ENCODE results near the gene HCRTR1. TPM values are rescaled to one million over a fixed set of nuclear protein-coding genes. Genes with fewer than 3 reads are reported as not detected.

Gene HCRTR1
- total and polyA plus RNA-seq, 8 donors: not detected

DNA sequence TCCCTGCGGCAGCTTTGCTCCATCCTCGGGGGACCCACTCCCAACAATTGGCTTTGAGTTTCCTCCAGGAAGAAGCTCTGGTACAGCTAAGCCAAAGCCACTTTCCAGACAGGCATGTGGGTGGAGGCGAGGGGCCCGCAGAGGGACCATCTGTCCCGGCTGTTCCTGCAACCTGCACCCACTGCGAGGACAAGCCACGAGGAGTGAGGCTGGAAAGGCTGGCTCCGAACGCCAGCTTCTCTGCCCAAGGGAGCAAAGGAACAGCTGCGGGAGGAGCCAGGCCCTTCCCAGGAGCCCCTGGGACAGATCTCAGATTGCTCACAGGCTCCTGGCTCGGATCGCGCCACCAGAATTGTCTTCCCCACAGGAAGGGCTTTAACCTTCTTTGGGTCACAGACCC is 55.5 kb downstream of the HCRTR1 start:
- Histone ChIP-seq H3K9me3 (no peaks in the 10 kb centered on the region), H3K27ac (peak overlapping the region in 3 of 5 donors; percentile 8 to 88 (median 55)), H3K4me1 (peaks cover 17 to 68% (median 44%) of the 10 kb centered on the region in 4 donors), H3K36me3 (peaks cover 0 to 14% (median 5%) of the 10 kb centered on the region in 4 donors), H3K27me3 (no peaks in the 10 kb centered on the region), H3K4me3 (no peak overlapping the region)
- peak in 1 of 2 donors; percentile 54 for DNase-seq
- intact Hi-C loops (cut with DNase I; ENCODE audit: low total_unique reads): loop anchor here (5.0 kb wide), 1 partner anchor 34 kb away; no protein-coding TSS in a partner anchor
- TF ChIP-seq POLR2A (IDR thresholded peaks at IDR 0.05) (no peak), EP300 (IDR thresholded peaks at IDR 0.05) (no peak)
- TF ChIP-seq, protein P1, sequence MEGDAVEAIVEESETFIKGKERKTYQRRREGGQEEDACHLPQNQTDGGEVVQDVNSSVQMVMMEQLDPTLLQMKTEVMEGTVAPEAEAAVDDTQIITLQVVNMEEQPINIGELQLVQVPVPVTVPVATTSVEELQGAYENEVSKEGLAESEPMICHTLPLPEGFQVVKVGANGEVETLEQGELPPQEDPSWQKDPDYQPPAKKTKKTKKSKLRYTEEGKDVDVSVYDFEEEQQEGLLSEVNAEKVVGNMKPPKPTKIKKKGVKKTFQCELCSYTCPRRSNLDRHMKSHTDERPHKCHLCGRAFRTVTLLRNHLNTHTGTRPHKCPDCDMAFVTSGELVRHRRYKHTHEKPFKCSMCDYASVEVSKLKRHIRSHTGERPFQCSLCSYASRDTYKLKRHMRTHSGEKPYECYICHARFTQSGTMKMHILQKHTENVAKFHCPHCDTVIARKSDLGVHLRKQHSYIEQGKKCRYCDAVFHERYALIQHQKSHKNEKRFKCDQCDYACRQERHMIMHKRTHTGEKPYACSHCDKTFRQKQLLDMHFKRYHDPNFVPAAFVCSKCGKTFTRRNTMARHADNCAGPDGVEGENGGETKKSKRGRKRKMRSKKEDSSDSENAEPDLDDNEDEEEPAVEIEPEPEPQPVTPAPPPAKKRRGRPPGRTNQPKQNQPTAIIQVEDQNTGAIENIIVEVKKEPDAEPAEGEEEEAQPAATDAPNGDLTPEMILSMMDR (IDR thresholded peaks at IDR 0.05): no peak
- WGBS, 5 donors: 64 to 86% (median 80%) methylated on average over 13 of the region's 13 CpGs

DNA sequence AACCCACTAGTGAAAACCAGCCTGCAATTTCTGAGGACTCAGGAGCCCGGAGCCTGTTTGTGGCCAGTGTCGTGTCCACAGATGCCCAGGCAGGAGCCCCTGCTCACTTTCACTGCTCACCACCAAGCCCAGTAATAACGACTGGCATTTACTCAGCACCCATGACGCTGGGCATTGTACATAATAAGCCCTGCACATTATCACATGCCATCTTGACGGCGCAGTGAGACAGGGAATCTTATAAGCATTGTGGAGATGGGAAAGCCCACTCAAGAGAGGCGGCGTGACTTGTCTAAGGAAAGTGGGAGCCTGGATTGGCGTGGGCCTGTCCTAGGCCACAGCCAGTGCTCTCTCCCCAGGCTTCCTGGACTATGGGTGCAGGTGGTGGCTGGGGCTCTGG is 55.9 kb downstream of the HCRTR1 start:
- TF ChIP-seq EP300 (IDR thresholded peaks at IDR 0.05) (no peak), POLR2AphosphoS5 (IDR thresholded peaks at IDR 0.05) (no peak), POLR2A (IDR thresholded peaks at IDR 0.05) (no peak)
- TF ChIP-seq, protein P1 (IDR thresholded peaks at IDR 0.05): no peak
- Histone ChIP-seq H3K36me3 (peaks cover 0 to 19% (median 5%) of the 10 kb centered on the region in 4 donors), H3K27me3 (no peaks in the 10 kb centered on the region), H3K27ac (peak overlapping the region in 2 of 5 donors; percentile 55 to 88), H3K4me3 (no peak overlapping the region), H3K4me1 (peaks cover 17 to 68% (median 42%) of the 10 kb centered on the region in 4 donors), H3K9me3 (no peaks in the 10 kb centered on the region)
- DNase-seq: no peak
- 81 to 93% (median 91%) methylated on average over 9 of the region's 9 CpGs for WGBS, 5 donors
- intact Hi-C loops (cut with DNase I; ENCODE audit: low total_unique reads): loop anchor here (5.0 kb wide), 1 partner anchor 34 kb away; no protein-coding TSS in a partner anchor

DNA sequence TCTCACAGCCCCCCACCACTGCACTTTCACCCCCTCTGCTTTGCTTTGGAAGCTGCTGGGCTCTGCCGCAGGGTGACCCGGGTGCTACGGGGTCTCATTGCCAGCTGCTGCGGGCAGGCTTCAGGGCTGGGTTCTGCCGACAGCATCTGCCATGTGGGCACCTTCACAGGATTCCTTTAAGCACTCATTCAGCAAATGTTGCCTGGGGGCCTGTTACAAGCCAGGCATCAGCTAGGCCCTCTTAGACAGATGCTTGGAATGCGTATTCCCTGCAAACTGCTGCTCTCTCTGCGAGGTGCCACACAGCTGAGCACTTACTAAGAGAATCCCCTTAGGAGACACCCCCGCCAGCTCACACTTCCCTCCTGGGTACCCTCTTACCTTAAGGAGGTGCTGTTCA is 57.1 kb downstream of the HCRTR1 start:
- Histone ChIP-seq H3K36me3 (peaks cover under 1 to 30% (median 10%) of the 10 kb centered on the region in 4 donors), H3K4me1 (peaks cover 12 to 58% (median 33%) of the 10 kb centered on the region in 4 donors)

DNA sequence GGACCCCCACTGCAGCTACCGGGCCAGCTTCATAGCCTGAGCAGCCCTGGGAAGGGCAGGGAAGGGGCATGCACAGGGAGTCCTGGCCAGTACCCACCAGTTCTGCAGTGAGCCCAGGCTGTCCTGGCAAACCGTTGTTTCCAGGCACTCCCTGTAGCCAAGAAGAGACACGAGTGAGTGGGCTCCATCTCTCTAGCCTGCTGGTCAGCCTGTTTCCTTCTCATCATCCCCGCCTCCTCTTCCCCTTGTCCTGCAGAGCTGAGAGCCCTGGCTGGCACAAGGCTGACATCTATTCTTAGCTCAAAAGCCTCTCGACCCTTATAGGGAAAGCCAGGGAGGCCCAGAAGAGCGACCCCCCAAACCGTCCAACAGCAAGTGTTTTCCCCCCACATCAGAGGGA is 57.7 kb downstream of the HCRTR1 start:
- peaks cover 5 to 35% (median 16%) of the 10 kb centered on the region in 4 donors for H3K36me3 ChIP-seq
- no peaks in the 10 kb centered on the region for H3K9me3 ChIP-seq
- no peaks in the 10 kb centered on the region for H3K27me3 ChIP-seq
- H3K27ac ChIP-seq: peak overlapping the region in 1 of 5 donors; percentile 88
- intact Hi-C loops (cut with DNase I; ENCODE audit: low total_unique reads): no loop called here
- H3K4me1 ChIP-seq: peaks cover 8 to 52% (median 28%) of the 10 kb centered on the region in 4 donors
- DNase-seq: no peak
- WGBS, 5 donors: 66 to 81% (median 71%) methylated on average over 7 of the region's 7 CpGs
- H3K4me3 ChIP-seq: no peak overlapping the region
- TF ChIP-seq POLR2AphosphoS5 (IDR thresholded peaks at IDR 0.05) (no peak), POLR2A (IDR thresholded peaks at IDR 0.05) (no peak), EP300 (IDR thresholded peaks at IDR 0.05) (no peak)
- TF ChIP-seq, protein P1 (IDR thresholded peaks at IDR 0.05): no peak

More for the DNA sequence above, 57.1 kb downstream of the HCRTR1 start:
- peak overlapping the region in 1 of 5 donors; percentile 88 for H3K27ac ChIP-seq
- TF ChIP-seq POLR2A (IDR thresholded peaks at IDR 0.05): no peak
- no peak for TF ChIP-seq POLR2AphosphoS5 (IDR thresholded peaks at IDR 0.05)
- TF ChIP-seq, protein P1 (IDR thresholded peaks at IDR 0.05): no peak
- TF ChIP-seq EP300 (IDR thresholded peaks at IDR 0.05): no peak
- intact Hi-C loops (cut with DNase I; ENCODE audit: low total_unique reads): loop anchor here (5.0 kb wide), 1 partner anchor 33 kb away; no protein-coding TSS in a partner anchor
- H3K27me3 ChIP-seq: no peaks in the 10 kb centered on the region
- no peak for DNase-seq
- no peaks in the 10 kb centered on the region for H3K9me3 ChIP-seq
- H3K4me3 ChIP-seq: no peak overlapping the region
- 80 to 89% (median 85%) methylated on average over 6 to 8 of the region's 8 CpGs for WGBS, 5 donors
